ENCODE results near the gene STX18.

The STX18 gene

DNA sequence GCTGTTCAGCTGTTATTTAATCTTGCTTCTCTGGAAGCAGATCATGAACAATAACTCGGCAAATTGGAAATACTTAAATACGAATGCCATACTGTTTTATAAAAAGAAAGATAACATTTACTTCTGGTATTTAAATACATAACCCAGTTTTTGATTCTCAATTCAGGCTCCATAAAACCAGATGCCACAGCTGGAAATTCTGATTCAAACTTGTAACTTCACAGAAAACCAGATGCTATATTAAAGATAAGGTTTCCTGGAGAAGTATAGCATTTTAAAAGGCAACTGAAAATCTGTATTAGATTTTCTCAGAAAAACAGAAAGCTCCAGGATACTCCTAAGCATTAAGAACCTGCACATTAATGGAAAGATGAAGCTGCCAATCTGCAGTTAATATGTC, 40.2 kb downstream of the STX18 start:
- TF ChIP-seq, protein P1, sequence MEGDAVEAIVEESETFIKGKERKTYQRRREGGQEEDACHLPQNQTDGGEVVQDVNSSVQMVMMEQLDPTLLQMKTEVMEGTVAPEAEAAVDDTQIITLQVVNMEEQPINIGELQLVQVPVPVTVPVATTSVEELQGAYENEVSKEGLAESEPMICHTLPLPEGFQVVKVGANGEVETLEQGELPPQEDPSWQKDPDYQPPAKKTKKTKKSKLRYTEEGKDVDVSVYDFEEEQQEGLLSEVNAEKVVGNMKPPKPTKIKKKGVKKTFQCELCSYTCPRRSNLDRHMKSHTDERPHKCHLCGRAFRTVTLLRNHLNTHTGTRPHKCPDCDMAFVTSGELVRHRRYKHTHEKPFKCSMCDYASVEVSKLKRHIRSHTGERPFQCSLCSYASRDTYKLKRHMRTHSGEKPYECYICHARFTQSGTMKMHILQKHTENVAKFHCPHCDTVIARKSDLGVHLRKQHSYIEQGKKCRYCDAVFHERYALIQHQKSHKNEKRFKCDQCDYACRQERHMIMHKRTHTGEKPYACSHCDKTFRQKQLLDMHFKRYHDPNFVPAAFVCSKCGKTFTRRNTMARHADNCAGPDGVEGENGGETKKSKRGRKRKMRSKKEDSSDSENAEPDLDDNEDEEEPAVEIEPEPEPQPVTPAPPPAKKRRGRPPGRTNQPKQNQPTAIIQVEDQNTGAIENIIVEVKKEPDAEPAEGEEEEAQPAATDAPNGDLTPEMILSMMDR (IDR thresholded peaks at IDR 0.05; ENCODE audit: borderline replicate concordance, insufficient read depth, low read depth, low read length) = no peak
- no peak overlapping the region for H3K4me3 ChIP-seq (ENCODE audit: low read depth, low read length)

DNA sequence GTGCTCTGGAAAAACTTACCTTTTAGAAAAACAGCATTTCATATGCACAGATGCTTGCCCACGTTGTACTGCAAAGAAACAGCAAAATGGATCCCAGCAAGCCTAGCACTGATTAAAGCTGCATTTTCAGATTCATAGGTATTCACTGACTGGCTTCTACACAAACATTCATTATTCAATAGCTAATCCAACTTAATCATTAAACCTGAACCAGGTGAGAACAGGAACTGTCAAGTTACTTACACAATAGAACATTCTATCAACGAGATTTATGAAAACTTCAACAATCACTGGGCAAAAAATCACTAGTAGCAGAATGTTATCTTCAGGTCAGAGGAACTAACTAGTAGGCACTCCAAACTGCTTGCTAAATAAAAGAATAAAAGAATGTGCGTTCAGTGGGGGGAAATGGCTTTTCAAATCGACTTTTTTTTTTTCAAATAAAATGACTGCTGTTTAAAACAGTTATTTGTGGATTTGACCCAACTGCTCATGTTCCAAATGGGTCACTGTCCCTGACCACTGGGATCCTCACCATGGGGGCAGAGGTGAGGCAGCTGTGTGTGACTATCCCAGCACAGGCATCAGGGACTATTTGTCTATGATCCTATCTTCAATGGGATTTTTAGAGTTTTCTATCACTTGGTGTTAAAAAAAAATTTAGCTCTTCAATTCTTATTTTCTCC, 42.3 kb downstream of the STX18 start:
- no peak overlapping the region for H3K4me3 ChIP-seq (ENCODE audit: low read depth, low read length)
- TF ChIP-seq, protein P1 (IDR thresholded peaks at IDR 0.05; ENCODE audit: borderline replicate concordance, insufficient read depth, low read depth, low read length) = no peak

DNA sequence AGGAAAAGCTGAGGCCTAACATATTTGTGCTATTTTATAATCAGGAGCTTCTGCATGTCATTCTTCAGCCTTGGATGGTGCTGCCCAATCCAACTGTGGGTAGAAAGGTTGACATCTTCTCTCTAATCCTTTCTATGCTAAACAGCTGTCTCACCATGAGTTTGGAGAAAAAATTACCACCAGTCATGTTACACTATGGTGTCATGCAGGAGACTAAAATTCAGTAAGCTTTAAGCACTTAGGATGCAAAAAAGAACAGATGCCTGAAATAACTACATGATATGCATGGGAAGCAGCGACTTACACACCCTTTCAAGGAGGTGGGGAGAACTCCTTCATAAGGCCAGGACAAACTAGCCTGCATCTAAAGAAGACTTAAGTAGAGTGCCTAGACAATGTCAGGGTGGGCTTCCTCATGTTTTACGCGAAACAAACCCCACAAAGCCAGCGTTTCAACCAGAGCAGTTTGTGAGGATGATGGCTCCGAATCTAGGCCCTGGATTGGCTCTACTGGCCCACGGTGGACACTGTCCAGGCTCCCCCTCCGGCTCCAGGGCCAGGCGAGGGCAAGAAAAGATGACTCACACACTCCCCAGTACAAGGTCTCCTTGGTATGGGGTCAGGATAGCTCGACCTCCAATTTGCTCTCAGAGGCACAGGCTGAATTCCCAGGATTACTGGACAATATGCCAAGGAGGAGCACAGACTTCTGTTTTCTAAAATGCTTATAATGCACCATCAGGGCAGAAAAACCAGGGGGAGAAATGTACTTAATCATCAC, 45.1 kb downstream of the STX18 start:
- H3K4me3 ChIP-seq (ENCODE audit: low read depth, low read length) = no peak overlapping the region
- TF ChIP-seq, protein P1 (IDR thresholded peaks at IDR 0.05; ENCODE audit: borderline replicate concordance, insufficient read depth, low read depth, low read length) = no peak

DNA sequence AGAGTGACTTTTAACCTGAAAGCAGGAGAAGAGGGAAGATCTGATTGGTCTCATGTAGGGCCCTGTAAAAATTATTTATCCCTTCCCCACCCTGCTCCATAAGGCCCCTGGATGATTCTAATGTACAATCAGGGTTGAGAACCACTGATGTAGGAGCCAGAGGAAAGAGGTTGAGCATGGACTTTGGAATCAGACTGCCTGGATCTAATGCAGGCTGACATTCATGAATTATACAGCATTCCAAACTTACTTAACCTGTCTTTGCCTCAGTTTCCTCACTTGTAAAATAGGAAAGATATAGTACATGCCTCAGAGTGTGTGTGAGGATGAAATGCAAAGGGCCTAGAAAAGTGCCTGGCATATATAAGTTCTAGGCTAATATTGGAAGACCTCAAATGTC, 47.0 kb downstream of the STX18 start:
- TF ChIP-seq, protein P1 (IDR thresholded peaks at IDR 0.05; ENCODE audit: borderline replicate concordance, insufficient read depth, low read depth, low read length) = no peak

DNA sequence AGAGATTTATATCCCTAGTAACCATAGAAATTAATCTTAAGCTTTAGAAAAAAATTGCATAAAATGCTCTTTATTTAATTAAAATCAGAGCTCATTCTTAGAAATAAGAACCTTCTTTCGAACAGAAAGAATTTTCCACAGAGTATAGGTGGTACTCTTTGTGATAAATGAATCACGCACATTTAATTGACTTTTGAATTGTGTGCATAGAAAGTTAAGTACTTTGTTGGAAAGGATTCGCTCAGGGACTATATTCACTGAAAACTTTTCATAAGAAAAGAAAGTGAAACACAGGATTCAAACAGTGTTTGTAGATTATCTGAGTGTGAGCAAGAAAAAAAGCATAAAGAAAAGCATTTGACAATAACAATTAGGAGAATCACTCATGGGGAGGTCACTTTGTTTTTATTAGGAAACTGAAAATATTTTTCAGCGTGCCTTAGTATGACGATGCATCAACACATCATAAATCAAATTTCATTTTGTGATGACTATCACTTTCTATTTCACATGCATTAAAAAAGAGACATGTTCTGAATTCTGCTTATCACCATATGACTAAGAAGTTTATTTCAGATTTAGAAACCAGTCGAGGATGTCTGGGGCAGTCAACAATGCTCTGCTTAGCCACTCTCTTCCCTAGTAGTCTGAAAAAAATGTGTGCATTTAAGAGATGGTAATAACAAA, 49.5 kb downstream of the STX18 start:
- TF ChIP-seq, protein P1 (IDR thresholded peaks at IDR 0.05; ENCODE audit: borderline replicate concordance, insufficient read depth, low read depth, low read length) = no peak
- no peak overlapping the region for H3K4me3 ChIP-seq (ENCODE audit: low read depth, low read length)

More for the DNA sequence above, 47.0 kb downstream of the STX18 start:
- no peak overlapping the region for H3K4me3 ChIP-seq (ENCODE audit: low read depth, low read length)

DNA sequence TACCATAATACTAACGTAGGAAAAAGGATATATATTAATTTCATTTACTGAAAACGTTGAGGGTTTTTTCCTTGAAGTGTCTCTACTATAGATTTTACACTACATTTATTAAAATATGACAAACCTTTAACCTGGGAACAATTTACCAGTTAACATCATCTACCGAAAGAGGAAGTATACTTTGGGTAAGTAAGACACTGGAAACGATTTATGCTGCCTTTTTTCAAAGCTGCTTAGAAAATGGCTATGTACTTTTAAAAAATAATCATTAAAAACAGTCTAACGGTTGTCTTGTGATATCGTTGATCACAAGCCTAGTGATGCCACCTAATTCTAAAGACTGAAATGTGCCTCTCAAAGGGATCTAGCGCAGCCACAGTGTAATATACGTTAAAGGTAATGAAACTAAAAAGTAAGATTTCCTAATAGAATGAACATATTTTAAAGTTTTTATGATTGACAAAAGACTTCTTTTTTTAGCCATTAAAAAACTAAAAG, 50.4 kb downstream of the STX18 start:
- TF ChIP-seq, protein P1 (IDR thresholded peaks at IDR 0.05; ENCODE audit: borderline replicate concordance, insufficient read depth, low read depth, low read length) = no peak
- no peak overlapping the region for H3K4me3 ChIP-seq (ENCODE audit: low read depth, low read length)

Data from GM12875 (cell line).